Measurements from ENCODE around the gene EMC9.
A peak's percentile ranks its signal among the peaks of the same experiment; 100 is the strongest.

EMC9 gene, protein sequence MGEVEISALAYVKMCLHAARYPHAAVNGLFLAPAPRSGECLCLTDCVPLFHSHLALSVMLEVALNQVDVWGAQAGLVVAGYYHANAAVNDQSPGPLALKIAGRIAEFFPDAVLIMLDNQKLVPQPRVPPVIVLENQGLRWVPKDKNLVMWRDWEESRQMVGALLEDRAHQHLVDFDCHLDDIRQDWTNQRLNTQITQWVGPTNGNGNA

DNA sequence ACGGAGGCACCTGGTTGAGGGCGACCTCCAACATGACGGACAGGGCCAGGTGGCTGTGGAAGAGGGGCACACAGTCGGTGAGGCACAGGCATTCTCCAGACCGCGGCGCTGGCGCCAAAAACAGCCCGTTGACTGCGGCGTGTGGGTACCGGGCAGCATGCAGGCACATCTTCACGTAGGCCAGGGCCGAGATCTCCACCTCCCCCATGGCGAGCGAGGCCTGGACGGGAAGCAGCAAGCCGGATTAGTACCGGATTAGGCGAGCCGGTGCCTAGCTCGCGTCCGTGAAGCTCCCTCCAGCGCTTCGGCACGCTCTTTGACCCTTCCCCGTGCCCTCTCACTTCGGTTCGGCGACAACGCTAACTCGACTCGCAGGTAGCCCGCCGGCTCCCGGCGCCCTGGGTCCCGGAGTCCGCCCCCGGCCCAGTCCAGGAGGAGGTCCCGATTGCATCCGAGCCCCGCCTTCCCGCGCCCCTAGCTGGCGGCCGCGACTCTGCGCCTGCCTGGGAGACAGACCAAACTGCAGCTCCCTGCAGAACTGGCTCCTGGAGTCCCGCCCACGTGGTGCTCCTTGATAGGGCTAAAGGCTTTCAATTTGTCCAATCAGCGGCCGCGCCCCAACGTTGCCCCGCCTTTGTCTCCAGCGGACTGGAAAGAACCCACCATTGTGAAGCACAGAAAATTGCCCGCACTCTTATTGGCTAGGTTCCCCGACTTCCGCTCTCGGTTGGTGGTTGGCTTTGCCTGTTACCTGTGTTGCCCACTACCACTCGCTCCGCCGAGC is at the start of gene EMC9:
Gene EMC9, minus strand, starts transcription at position 495 of the 784 bp plus-strand sequence. Its CDS starts 287 bp downstream, at position 208.
- peak; percentile 99 for DNase-seq (ENCODE audit: low spot score)

DNA sequence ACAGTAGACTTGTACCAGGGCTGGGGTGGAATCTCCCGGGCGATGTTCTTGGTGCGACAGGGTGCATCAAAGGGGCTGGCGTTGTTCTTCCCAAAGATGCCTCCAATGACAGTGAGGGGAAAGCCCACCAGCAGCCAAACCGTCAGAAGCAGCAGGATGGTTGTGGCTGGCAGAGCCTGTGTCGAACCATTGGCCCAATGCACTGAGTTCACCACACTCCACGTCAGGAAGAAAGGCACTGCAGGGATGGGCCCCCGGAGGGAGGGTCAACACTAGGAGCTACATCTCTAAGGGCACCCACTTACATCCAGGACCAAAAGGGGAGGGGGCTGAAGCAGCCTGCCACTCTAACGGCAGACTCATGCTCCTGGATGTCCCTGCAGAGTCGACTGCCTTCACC is 49.0 kb upstream of the EMC9 start:
- DNase-seq (ENCODE audit: low spot score) = no peak

DNA sequence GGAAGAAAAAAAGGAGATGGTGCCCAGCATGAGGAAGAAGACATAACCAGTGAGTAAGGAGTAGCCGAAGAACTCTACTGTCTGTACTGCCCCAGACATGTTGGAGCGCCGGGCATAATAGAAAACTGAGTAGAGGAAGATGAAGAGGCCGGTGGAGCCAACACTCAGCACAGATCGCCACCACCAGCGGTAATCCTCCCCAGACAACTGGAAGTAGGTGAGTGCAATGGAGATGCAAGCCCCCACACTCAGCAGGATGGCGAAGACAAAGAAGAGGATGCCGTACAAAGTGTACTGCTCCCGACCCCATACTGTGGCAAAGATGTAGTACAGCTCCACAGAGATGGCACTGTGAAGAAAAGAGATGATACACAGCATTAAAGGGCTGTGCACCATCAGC is 48.1 kb upstream of the EMC9 start:
- DNase-seq (ENCODE audit: low spot score) = no peak

DNA sequence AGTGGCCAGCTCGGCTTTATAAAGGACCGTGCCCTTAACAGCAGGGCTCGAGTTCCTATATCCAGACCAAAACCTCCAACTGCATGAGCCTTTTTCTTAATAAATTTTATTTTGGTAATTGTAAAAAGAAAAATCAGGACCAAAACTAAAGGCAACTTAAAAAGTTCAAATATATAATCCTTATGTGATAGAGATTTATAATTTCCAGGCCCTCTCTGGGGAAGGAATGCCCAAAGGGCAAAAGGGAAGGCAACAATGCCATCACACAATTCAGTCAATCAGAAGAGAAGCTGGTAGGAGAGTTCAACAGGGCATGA is 47.6 kb upstream of the EMC9 start:
- no peak for DNase-seq (ENCODE audit: low spot score)

DNA sequence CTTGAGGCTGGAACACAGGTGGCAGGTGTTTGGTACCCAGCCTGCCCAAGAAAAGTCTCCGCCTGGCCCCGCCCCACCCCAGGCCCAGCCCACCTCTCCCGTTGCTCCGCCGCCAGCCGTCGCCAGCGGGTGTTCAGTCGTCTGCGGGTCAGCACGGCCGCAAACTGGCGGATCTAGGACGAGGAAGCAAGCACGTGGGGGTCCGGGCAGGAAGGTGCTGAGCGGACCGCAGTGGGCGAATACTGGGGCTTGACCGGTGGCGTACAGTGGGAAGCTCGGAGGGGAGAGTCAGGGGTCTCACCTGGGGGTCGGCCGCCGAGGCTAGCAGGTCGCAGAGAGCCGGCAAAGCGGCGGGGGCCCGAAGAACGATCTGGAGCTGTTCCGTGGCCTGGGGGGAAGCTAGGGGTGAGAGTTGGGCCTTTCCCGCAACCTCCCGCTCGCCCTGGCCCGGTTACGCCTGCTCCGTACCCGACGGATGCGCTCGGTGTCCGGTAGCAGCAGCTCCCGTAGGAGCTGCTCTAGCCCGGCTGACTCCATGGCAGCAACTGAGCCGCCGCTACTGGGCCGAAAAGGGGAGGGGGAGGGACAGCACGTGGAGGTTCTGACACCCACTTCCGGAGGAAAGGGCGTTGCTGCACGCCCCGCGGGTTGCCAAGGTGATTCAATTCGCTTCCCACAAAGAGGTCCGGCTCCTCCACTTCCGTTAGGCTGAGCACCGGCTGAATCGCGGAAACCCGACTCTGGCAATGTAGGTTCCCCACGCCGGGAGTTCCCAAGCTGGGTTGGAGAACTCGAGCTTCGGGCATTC is 47.1 kb upstream of the EMC9 start, which contains the start of gene IPO4:
Gene IPO4, minus strand, starts transcription at position 566 of the 808 bp plus-strand sequence. Its CDS starts 29 bp downstream, at position 537.
- peak; percentile 99 for DNase-seq (ENCODE audit: low spot score)

DNA sequence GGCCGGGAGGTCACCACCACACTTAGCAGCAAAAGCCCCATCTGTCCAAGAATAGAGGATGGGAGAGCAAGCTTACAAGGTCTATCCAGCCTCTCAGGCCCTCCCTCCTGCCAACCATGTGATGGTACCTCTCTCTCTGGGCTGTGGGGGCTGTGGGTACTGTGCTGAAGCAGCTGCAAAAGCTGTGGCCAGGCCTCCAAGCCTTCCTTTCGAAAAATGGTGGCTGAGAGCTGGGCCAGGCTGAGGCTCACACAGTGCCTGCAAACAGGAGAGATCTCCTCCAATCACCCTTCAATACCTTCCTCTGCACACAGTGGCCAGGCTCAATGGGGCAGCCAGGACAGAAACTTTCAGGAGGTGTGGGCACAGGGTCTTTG is 46.1 kb upstream of the EMC9 start:
- no peak for DNase-seq (ENCODE audit: low spot score)

DNA sequence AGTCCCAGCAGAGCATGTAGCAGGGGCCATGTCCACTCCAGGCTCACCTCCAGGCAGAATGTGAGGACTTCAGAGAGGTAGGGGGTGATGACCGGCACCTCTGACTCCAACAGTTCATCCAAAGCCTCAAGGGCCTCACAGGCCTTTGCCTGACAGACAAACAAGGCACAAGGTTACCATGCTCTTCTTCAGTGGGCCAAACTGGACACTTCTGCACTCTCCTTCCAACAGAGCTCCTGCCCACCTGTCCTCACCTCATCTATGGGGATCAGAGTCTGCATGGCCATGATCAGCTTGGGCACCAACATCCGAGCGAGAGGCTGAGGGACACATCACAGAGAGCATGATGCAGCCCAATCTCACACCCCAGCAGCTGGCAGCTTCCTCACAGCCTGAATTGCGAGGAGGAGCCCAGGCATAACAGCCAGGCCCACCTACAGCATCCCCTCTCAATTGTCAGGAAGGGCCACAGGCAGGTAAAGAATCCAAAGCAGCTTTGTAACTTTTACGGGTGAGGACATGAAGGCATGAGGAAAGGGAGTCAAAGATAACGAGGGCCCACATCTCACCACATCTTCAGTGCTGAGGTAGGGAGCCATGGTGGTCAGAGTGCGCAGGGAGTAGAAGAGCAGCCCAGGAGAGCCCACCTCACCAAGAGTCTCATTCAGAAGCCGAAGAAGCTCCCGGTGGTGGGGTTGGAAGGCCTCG is 45.6 kb upstream of the EMC9 start:
- no peak for DNase-seq (ENCODE audit: low spot score)

DNA sequence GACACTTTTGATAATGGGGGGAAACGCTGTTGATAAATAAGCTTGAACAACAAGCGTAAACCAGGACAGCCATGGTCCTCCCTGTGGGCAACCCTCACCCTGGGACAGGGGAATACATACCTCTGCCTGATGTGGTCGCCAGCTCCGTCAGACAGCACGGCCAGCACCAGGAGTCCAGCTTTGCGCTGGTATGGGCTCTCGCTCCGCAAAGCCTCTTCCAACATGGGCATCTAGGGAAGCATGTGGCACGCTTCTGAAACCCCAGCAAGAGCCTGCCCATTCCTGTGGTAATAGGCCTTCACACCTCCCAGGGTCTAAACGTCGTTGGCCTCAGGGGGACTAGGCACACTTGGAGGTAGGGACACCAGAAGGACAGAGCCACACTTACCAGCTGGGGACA is 44.4 kb upstream of the EMC9 start:
- DNase-seq (ENCODE audit: low spot score) = no peak

DNA sequence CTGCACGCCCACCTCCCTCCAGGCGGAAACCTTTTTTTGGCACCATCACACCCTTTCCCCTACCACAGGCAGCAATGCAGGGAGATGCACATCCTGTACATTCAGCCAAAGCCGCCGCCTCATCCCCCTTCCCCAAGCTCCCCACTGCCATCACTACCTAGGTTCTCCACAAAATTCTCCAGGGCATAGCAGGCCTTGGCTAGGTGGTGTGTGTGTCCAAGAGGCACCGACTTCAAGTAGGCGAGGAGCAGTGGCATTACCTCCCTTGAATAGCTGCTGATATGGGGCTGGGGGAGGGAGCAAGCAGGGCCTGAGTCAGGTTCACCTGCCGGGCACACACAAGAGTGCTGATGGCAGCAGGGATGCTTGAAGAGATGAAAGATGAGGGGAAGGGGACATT is 43.6 kb upstream of the EMC9 start:
- DNase-seq (ENCODE audit: low spot score) = no peak

DNA sequence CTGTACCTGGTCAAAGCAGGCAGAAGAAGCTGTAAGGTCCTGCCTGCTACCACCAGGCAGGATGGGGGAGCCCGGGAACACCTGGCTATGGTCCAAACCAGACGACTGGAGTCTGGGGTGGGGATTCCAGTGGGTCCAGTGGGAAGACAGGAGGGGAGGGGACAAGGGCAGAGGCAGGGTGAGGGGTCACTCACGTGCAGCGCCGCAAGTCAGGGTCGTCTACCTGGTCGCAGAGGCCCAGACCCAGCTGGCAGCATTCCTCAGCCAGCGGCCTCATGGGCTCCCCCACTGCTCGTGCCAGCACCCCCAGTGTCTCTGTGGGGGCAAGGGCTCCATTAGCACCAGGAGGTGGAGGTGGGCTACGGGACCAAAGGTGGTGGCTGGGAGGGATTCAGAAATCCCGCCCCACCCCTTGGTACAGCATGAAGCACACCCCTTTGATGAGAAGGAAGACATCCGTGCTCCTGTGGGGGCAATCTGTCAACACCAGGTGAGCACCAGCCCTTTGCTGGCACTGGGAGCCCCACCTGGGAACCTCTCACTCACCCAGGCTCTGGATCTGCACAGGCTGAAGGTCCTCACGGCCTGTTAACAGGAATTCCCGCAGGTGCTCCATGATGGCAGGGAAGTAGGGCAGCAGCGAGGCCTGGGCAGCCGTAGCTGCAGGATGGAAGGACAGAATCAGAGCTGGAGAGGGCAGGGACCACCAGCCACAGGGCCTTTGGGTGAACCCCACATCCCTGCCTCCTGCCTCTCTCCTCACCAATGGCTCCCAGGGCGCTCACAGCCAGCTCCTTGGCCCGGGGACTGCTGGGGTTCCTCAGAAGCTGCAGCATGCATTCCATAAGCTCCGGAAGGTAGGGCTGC is 42.9 kb upstream of the EMC9 start:
- DNase-seq (ENCODE audit: low spot score) = no peak

DNA sequence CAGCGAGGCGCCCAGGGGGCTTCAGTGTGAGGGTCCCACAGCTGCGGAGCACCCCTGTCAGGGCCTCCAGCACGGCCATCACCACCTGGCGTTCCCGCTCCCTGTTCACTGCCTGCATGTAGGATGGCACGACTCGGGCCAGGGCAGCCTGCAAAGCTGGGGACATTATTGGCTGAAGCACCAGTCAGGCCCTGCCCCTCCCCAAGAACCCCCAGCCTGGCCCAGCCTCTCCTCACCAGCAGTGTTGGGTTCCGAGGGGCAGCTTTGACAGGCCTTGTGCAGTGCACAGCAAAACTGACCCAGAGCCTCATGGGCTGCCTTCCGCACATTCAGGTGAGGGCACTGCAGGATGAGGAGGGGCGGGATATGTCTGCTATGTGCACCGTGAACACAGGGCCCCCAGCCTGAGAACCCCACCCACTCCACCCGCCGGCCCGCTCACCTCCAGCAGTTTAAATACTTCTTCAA is 41.7 kb upstream of the EMC9 start:
- DNase-seq (ENCODE audit: low spot score) = no peak

DNA sequence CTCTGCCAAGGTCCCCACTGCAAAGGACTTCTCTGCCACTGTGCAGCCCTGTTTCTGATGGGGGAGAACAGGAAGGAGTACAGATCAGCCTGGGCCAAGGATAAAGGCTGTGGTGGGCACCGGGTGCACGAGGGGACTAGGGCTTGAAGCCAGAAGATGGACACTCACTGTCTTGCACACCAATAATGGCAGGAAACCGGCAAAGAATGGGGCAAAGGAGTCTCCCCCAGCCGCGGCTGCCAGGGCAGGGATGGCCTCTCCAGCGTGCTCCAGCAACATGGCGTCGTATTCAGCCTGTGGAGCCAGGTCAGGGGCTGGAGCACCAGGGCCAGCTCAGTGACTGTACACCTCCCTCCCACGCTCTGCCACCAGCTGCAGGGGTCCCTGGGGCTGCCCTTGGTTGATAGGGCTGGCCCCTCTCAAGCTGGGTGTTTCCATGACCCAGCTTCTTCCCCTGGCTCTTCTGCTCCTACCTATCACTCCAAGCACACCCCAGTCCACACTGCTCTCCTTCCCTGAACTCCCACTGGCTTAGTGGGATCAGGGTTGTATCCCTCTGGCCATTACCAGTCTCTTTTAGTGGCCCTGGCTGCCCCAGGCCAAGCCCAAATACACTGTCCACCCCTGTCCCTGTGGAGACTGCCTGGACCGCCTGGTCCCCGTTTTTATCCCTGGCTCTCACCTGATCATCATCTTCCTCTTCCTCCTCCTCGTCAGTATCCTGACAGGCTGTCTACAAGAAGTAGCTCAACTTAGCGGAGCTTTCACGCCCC is 40.9 kb upstream of the EMC9 start:
- no peak for DNase-seq (ENCODE audit: low spot score)

DNA sequence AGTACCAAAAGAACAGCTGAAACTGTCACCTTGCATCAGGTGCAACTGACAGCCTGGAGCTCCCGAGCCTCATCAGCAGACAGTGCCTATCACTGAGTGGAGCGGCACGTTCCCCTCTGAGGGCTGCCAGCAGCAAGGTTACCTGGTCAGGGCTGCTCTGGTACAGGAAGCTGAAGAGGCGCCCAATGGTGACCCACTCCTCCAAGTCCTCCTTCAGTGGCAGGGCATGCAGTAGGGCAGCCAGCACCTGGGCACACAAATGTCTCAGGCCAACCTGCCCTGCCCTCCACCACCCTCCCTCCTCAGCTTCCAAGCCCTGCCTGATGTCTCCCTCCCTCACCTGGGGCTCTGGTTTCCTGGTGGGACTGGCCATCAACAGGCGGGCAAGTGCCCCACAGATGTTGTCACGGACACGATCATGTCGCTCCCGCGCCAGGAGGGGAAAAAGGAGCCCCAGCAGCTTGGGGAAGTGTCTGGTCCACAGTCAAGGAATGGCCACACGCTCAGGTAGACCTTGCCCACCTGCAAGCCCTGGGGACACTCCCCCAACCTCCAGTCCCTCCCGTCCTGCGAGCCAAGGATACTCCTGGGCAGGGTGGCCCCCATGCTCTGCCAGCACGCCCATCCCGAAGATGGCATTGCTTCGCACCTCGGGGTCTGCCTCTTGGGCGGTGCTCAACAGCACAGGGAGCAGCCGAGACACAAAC is 40.1 kb upstream of the EMC9 start:
- no peak for DNase-seq (ENCODE audit: low spot score)

DNA sequence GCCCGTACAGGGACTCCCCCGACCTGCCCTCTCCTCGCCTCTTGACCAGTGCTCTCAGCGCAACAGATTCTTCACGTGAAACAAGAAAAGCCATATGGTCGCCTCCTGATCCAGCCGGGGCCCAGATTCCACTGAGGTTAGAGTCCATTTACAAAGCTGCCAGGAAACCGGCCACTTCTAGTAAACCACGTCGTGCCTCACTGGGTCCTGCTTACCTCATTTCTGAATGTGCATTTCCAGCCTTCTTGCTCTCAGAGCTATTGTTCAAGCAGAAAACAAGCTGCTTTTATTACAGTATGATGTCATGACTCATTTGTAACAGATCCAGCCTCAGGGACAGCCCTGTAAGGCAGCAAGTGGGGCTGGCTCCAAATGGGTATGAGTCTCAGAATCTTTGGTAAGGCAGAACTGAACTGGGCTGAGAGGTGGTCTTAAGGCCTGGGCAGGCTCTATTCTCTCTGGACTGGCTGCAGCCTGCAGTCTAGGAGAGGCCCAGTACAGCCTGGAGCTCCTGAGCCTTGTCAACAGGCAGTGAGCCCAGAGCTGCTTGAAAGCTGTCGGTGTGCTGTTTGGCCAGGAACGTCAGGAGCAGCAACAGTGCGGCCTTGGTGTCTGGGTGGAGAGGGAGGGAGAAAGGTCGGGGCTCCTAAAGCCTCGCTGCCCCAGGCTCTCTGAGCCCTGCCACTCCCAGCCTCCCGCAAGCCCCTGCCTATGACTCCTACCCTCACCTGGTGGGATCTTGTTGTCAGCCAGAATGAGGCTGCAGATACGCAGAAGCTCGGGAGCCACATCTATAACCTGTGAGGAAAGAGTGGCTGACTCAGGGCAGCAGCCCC is 38.8 kb upstream of the EMC9 start:
- peak; percentile 42 for DNase-seq (ENCODE audit: low spot score)

DNA sequence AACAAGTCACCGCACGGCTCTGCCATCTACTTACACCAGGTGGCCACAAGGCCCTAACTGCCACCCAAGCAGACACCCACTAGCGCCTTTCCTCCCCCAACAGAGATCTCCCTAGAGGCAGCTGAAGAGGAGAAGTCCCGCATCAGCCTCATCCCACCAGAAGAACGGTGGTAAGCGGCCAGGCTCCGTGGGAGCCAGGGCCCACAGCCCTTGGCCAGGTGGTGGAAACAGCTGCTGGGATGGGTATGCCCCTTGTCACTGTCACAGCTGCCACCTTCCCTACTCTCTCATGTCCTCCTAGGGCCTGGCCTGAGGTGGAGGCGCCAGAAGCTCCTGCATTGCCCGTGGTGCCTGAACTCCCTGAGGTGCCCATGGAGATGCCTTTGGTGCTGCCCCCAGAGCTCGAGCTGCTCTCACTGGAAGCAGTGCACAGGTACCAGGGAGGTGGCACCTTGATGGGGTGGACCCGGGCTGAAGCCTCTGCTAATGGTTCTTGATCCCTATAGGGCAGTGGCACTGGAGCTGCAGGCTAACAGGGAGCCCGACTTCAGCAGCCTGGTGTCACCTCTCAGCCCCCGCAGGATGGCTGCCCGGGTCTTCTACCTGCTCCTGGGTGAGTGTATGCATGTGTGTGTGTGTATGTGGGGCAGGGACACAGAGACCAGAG is 38.0 kb upstream of the EMC9 start:
- no peak for DNase-seq (ENCODE audit: low spot score)

DNA sequence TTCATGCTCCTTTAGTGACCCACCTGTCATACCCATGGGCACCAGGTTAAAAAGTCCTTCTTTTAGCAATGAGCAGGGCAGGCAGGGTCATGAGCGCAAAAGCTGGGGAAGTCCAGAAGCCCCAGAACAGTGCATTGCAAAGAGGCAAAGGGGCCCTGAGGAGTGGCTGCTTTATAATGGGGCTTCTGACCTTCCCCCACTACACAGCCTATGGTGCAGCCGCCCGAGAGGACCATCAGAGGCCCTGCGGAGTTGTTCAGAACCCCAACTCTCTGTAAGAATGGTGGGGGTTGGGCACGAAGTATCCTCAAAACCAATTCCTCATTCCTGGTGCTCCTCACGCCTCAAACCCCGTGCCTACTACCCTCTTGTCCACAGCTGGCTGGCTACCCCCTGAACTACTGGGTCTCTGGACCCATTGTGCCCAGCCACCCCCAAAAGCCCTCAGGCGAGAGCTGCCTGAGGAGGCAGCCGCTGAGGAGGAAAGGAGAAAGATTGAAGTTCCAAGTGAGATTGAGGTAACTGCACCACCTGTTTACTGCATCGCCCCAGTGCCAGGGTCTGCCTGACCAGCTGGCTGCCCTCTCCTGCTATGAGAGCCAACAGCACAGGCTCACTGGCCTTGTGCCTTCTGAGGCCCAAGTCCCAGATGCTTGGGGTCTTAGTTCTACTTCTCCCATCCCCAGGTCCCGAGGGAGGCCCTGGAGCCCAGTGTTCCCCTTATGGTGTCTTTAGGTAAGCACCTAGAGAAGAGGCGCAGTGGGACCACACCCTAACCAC is 37.2 kb upstream of the EMC9 start:
- no peak for DNase-seq (ENCODE audit: low spot score)

DNA sequence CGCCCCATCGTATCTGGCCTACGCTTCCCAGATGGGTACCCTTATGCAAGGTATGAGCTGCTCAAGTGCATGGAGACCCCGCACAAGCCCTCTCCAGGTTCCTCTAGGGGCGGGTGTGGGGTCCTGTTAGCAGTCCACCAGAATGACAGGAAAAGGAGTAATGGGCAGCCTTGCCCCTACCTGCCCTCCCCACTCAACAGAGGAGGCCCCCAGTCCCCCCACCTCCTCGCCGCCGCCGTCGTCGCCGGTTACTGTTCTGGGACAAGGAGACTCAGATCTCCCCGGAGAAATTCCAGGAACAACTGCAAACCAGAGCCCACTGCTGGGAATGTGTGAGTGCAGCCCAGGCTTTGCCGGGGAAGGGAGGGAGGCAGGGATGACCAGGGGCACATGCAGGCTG is 36.5 kb upstream of the EMC9 start:
- no peak for DNase-seq (ENCODE audit: low spot score)

All from RKO (cell line).